HuH-7 (cell line): ENCODE data around the gene RAB34.

Experiments
- DNase-seq: peaks from one replicate; pipeline ENCODE4 v3.0.0; 2011; ENCODE audit warnings: low spot score

RAB34 gene

GRCh38 chr17:28675490-28675889, 42.2 kb downstream of the RAB34 start:
- no peak for DNase-seq

- DNase-seq = no peak
Observed at GRCh38 chr17:28669918-28670317, 47.8 kb downstream of the RAB34 start.

- DNase-seq = no peak
Observed at GRCh38 chr17:28667870-28668269, 49.8 kb downstream of the RAB34 start.

- DNase-seq = no peak
Observed at GRCh38 chr17:28665994-28666393, 51.7 kb downstream of the RAB34 start.
